GM23338 (cell line): ENCODE data around the gene NIPAL3. TPM values are rescaled to one million over a fixed set of nuclear protein-coding genes. Genes with fewer than 3 reads are reported as not detected.
A peak's percentile ranks its signal among the peaks of the same experiment; 100 is the strongest.

Experiments
- ATAC-seq: fragments of 200-7000 bp; cut with Tn5 transposase; 3 replicates; pipeline ENCODE4 v1.9.1; 2020
- DNase-seq: peaks from one replicate; pipeline ENCODE4 v3.0.0-alpha.2; 2015; ENCODE audit warnings: low spot score
- H2AFZ ChIP-seq: fragments of 200-600 bp; sonication (generic); 2 replicates; pipeline ENCODE4 v1.8.0; 2016; ENCODE audit warnings: antibody characterized with exemption, mild to moderate bottlenecking, moderate library complexity
- H3F3A ChIP-seq: fragments of 200-600 bp; sonication (generic); replicated peaks from 2 replicates; pipeline ENCODE4 v1.8.0; 2017; ENCODE audit warnings: antibody characterized with exemption, mixed run types, low read depth
- H3K27ac ChIP-seq: fragments of 200-600 bp; sonication (generic); 2 replicates; pipeline ENCODE4 v1.6.1; 2016; ENCODE audit warnings: low read depth
- H3K27me3 ChIP-seq: fragments of 200-600 bp; sonication (generic); 2 replicates; pipeline ENCODE4 v1.8.0; 2016; ENCODE audit warnings: mild to moderate bottlenecking, mixed run types, moderate library complexity; ENCODE audit not compliant: insufficient read depth
- H3K36me3 ChIP-seq: fragments of 200-600 bp; sonication (generic); 2 replicates; pipeline ENCODE4 v1.8.0; 2016; ENCODE audit warnings: mild to moderate bottlenecking; ENCODE audit not compliant: insufficient read depth
- H3K4me1 ChIP-seq: fragments of 200-600 bp; sonication (generic); 2 replicates; pipeline ENCODE4 v1.8.0; 2016; ENCODE audit warnings: mild to moderate bottlenecking, moderate library complexity; ENCODE audit not compliant: insufficient read depth
- H3K4me2 ChIP-seq: fragments of 200-600 bp; sonication (generic); 2 replicates; pipeline ENCODE4 v1.7.1; 2017; ENCODE audit warnings: mixed run types
- H3K4me3 ChIP-seq: fragments of 200-600 bp; sonication (generic); 2 replicates; pipeline ENCODE4 v1.6.1; 2016; ENCODE audit warnings: mixed run types
- H3K79me2 ChIP-seq: fragments of 200-600 bp; sonication (generic); replicated peaks from 2 replicates; pipeline ENCODE4 v1.8.0; 2017; ENCODE audit warnings: mild to moderate bottlenecking; ENCODE audit not compliant: insufficient read depth
- H3K9me2 ChIP-seq: fragments of 200-600 bp; sonication (generic); 2 replicates; pipeline ENCODE4 v1.8.0; 2017; ENCODE audit not compliant: insufficient read depth
- H4K20me1 ChIP-seq: fragments of 200-600 bp; sonication (generic); replicated peaks from 2 replicates; pipeline ENCODE4 v1.8.0; 2017; ENCODE audit warnings: mild to moderate bottlenecking; ENCODE audit not compliant: insufficient read depth
- H3K27ac Mint-ChIP-seq: 2 replicates; pipeline ENCODE4 v1.8.0; 2020; ENCODE audit warnings: inconsistent platforms, mild to moderate bottlenecking, moderate library complexity, mixed read lengths
- H3K27me3 Mint-ChIP-seq: 3 replicates; pipeline ENCODE4 v1.8.0; 2022; ENCODE audit warnings: low read depth, mild to moderate bottlenecking, moderate library complexity, mixed read lengths, inconsistent platforms; ENCODE audit not compliant: insufficient read depth, poor library complexity
- H3K36me3 Mint-ChIP-seq: 3 replicates; pipeline ENCODE4 v1.8.0; 2021; ENCODE audit warnings: low read depth, mild to moderate bottlenecking, inconsistent platforms, moderate library complexity, mixed read lengths
- H3K4me1 Mint-ChIP-seq: 3 replicates; pipeline ENCODE4 v1.8.0; 2020; ENCODE audit warnings: mild to moderate bottlenecking, inconsistent platforms, mixed read lengths
- H3K4me3 Mint-ChIP-seq: 3 replicates; pipeline ENCODE4 v1.8.0; 2021; ENCODE audit warnings: moderate library complexity, mild to moderate bottlenecking, inconsistent platforms, mixed read lengths
- H3K9me3 Mint-ChIP-seq: 3 replicates; pipeline ENCODE4 v1.8.0; 2020; ENCODE audit warnings: moderate library complexity, mild to moderate bottlenecking, inconsistent platforms, mixed read lengths
- ETS1 ChIP-seq: IDR thresholded peaks from 2 replicates; pipeline ENCODE4 v1.6.1; 2016; ENCODE audit warnings: antibody characterized with exemption
- EZH2 ChIP-seq: fragments of 200-600 bp; sonication (generic); IDR thresholded peaks from one replicate; pipeline ENCODE4 v1.8.0; 2017; ENCODE audit warnings: antibody characterized with exemption, mild to moderate bottlenecking, low read depth; ENCODE audit not compliant: unreplicated experiment
- JUNB ChIP-seq: IDR thresholded peaks from one replicate; pipeline ENCODE4 v1.6.1; 2016; ENCODE audit warnings: antibody characterized with exemption; ENCODE audit not compliant: unreplicated experiment
- POLR2AphosphoS5 ChIP-seq: IDR thresholded peaks from 2 replicates; pipeline ENCODE4 v1.6.1; 2016; ENCODE audit warnings: antibody characterized with exemption, low read depth
- REST ChIP-seq: IDR thresholded peaks from one replicate; pipeline ENCODE4 v1.6.1; 2018; ENCODE audit warnings: antibody characterized with exemption; ENCODE audit not compliant: unreplicated experiment
- STAT1 ChIP-seq: IDR thresholded peaks from one replicate; pipeline ENCODE4 v1.6.1; 2016; ENCODE audit warnings: antibody characterized with exemption; ENCODE audit not compliant: unreplicated experiment
- ZNF114 ChIP-seq: fragments of 250-450 bp; sonication (Bioruptor Pico); IDR thresholded peaks from 2 replicates; pipeline ENCODE4 v1.5.0; 2020; ENCODE audit warnings: mild to moderate bottlenecking, moderate library complexity
- polyA plus RNA-seq: library from polyadenylated mRNA; unstranded; fragments of >200 nt; fragmentation: Nextera tagmentation; extraction: Ambion mirVana; gene quantifications from 2 replicates; pipeline ENCODE4 v1.2.1, GENCODE V29; 2016
- total RNA-seq: library from RNA; depleted of rRNA; stranded (reverse); fragments of >200 nt; shearing (Covaris generic); gene quantifications from 2 replicates; pipeline ENCODE4 v1.2.3, GENCODE V29; 2014

NIPAL3 gene
- total and polyA plus RNA-seq, 2 experiments from 2014 or later = 5.5 to 9.6 TPM

GRCh38 chr1:24416666-24417391 lies 1.2 kb downstream of the NIPAL3 start:
- Histone ChIP-seq H3K36me3 (no peaks in the 10 kb centered on the region; the same call in 1 of the 2 replicates), H2AFZ (peak overlapping the region; percentile 72), H3K4me1 (peaks cover 18% of the 10 kb centered on the region), H3F3A (peaks cover 6% of the 10 kb centered on the region), H3K27ac (no peak overlapping the region), H3K79me2 (peaks cover 9% of the 10 kb centered on the region; the same call in 1 of the 2 replicates), H3K4me3 (peak overlapping the region; percentile 68), H4K20me1 (no peaks in the 10 kb centered on the region), H3K4me2 (peak overlapping the region; percentile 88), H3K27me3 (no peaks in the 10 kb centered on the region), H3K9me2 (no peaks in the 10 kb centered on the region)
- DNase-seq (peak; percentile 35), ATAC-seq (no peak)
- Mint-ChIP-seq H3K27ac (no peak overlapping the region), H3K4me1 (peaks cover 32% of the 10 kb centered on the region), H3K36me3 (peaks cover 3% of the 10 kb centered on the region), H3K9me3 (no peaks in the 10 kb centered on the region), H3K27me3 (peaks cover 6% of the 10 kb centered on the region), H3K4me3 (peak overlapping the region; percentile 97)
- TF ChIP-seq STAT1 (no peak), POLR2AphosphoS5 (no peak), JUNB (no peak), ZNF114 (CRISPR knock-in tag) (no peak), ETS1 (no peak), REST (no peak), EZH2 (no peak)

- Histone ChIP-seq H3F3A (peaks cover 6% of the 10 kb centered on the region), H3K4me2 (no peak overlapping the region), H3K27ac (no peak overlapping the region), H3K79me2 (0 out of 2 replicates have a peak, but pooled peaks cover 4% of the 10 kb centered on the region), H3K27me3 (no peaks in the 10 kb centered on the region), H2AFZ (no peak overlapping the region), H3K4me1 (peaks cover 18% of the 10 kb centered on the region), H3K9me2 (no peaks in the 10 kb centered on the region), H3K4me3 (no peak overlapping the region), H3K36me3 (no peaks in the 10 kb centered on the region; the same call in 1 of the 2 replicates), H4K20me1 (no peaks in the 10 kb centered on the region)
- Mint-ChIP-seq H3K9me3 (no peaks in the 10 kb centered on the region), H3K4me1 (peaks cover 33% of the 10 kb centered on the region), H3K27ac (no peak overlapping the region), H3K4me3 (no peak overlapping the region), H3K27me3 (peaks cover 6% of the 10 kb centered on the region), H3K36me3 (peaks cover 3% of the 10 kb centered on the region)
- no peak for ATAC-seq
- DNase-seq = no peak
- TF ChIP-seq REST (no peak), JUNB (no peak)
These were observed 2.1 kb downstream of the NIPAL3 start for GRCh38 chr1:24417681-24418080.
